Measurements from ENCODE around the gene DDAH1.

Gene DDAH1

DNA sequence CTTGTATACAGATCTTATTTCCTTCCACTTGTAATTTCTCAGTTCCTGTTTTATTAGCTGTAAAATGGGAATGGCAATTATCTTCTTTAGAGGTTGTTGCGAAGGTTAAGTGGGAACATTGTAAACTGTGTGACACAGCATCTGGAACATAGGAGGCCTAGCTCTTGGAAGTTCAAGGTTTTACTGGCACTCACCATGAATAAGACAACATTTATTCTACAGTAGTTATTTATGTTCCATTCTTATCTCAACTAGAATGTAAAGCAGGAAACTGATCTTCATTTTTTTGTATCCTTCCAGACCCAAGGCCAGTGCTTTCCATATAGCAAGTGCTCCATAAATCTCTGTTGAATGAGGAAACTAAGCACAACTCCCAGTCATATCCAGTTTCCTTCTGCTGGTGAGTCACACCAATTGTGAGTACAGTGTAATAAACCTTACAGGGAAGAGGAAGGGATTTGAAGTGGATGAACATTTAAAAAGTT lies 189.9 kb downstream of the DDAH1 start:
- DNase-seq (ENCODE audit: low spot score), result no peak

DNA sequence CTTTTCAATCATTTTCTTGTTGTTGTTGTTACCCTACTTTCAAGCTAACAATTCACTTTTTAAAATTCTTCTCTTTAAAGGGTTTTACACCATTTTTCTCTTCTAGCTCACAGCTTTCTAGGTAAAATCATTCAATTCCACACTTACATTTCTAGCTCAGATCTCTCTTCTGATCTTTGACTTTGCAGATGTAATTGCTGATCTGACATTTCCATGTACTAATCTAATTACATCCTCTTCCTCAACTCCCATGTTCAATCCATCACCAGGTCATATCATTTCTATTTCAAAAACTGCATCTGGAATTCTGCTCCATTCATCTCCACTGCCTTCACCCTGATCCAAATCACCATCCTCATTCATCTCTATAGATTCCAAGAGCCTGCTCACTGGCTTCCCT lies 191.6 kb downstream of the DDAH1 start:
- DNase-seq (ENCODE audit: low spot score), result no peak

DNA sequence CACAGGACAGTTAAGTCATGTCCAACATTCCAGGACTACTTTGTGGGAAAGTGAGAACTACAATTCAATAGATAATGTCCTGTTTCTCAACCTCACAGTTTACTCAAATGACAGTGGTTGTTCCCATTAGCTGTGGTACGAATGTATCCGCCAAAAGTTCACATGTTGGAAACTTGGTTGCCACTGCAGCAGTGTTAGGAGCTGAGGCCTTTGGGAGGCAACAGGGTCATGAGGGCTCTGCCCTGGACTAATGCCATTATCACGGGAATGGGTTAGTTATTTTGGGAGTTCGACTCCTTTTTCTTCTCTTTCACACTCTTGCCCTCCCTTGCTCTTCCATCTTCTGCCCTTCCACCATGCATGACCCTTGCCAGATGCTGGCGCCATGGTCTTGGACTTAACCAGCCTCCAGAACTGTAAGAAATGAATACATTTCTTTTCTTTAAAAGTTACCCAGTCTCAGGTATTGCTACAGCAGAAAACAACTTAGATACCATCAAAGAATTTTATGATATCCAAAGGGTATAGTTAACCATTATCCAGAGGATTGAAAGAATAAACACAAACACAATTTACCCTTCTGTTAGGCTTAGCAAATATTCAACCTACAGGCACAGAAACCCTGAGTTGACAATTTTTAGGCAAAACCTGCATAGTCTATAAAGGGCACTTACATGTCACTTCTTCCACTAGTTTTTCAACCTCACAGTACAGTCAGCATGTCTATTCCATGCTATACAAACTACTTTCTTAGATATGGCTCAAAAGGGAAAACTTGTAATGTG lies 196.0 kb downstream of the DDAH1 start:
- DNase-seq (ENCODE audit: low spot score), result no peak

All from iPS-NIHi11 (cell line).